Activated T-helper 2 cell treated with anti-CD3 and anti-CD28 coated beads, Interferon-gamma antibody, Interleukin-2, Interleukin-4, amounts not matched to agents 10 μg/mL and 5 μg/mL and 100 μg/mL, durations not matched to agents 14 hours and 24 hours and 36 hours (primary cell): ENCODE measurements around the gene CHST2. TPM values are rescaled to one million over a fixed set of nuclear protein-coding genes. Genes with fewer than 3 reads are reported as not detected.

ENCODE experiments used
- DNase-seq: peaks from one replicate; pipeline ENCODE4 v3.0.0; 2021; ENCODE audit warnings: low spot score
- H3K27ac Mint-ChIP-seq: one replicate; pipeline ENCODE4 v1.8.0; 2021; ENCODE audit warnings: mixed read lengths
- H3K27me3 Mint-ChIP-seq: one replicate; pipeline ENCODE4 v1.8.0; 2021; ENCODE audit warnings: low read depth, mixed read lengths
- H3K36me3 Mint-ChIP-seq: one replicate; pipeline ENCODE4 v1.8.0; 2021; ENCODE audit warnings: low read depth, mixed read lengths
- H3K4me1 Mint-ChIP-seq: one replicate; pipeline ENCODE4 v1.8.0; 2021; ENCODE audit warnings: low read depth, mixed read lengths
- H3K4me3 Mint-ChIP-seq: one replicate; pipeline ENCODE4 v1.8.0; 2021; ENCODE audit warnings: low read depth, mild to moderate bottlenecking, moderate library complexity, mixed read lengths
- H3K9me3 Mint-ChIP-seq: one replicate; pipeline ENCODE4 v1.8.0; 2021; ENCODE audit warnings: mixed read lengths
- intact Hi-C: fragments of 100-400 bp; cut with micrococcal nuclease; formaldehyde crosslinking; loops from one replicate; pipeline ENCODE4 v1.15.1; 2023
- total RNA-seq: library from RNA; stranded (reverse); gene quantifications from 2 replicates; pipeline ENCODE4 v1.2.3, GENCODE V29; 2022

CHST2 gene
- total RNA-seq, 1 donor from 2014 or later = 7.7 TPM

DNA sequence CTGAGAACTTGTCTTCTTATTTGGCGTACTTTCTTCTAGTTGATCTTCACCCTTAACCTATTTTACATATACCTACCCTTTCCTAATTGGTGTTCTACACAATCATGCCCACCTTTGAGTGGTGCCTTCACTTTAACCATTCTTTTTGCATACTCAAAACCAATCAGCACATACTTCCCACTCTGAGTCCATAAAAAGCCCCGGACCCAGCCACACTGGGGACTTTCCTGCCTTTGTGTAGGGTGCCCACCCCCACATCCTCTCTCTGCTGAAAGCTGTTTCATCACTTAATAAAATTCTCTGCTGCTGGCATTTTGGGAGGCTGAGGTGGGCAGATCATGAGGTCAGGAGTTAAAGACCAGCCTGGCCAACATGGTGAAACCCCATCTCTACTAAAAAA, 15.9 kb upstream of the CHST2 start:
- Mint-ChIP-seq H3K9me3 (peaks cover 26% of the 10 kb centered on the region), H3K4me3 (no peak overlapping the region), H3K27ac (no peak overlapping the region), H3K27me3 (peaks cover 17% of the 10 kb centered on the region), H3K36me3 (peaks cover 8% of the 10 kb centered on the region), H3K4me1 (no peaks in the 10 kb centered on the region)
- no peak for DNase-seq
- intact Hi-C loops = no loop called here

DNA sequence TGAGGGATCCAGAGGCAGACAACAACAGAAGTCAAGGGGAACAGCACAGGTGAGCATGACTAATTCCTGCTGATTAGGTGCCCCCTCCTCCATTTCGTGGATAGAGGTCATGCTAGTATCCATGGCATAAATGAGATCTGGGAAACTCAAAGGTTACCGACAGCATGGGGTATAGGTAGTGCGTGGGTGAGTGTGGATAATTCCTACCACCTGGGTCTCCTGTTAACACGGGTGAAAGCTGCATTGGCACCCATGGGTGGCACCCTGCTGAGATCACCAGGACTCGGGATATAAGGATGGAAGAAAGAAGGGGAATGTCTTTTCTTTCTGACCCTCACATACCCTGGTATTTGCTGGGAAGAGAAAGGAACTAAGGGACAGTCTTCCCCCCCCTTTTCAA, 14.4 kb upstream of the CHST2 start:
- Mint-ChIP-seq H3K4me3 (no peak overlapping the region), H3K9me3 (peaks cover 26% of the 10 kb centered on the region), H3K4me1 (no peaks in the 10 kb centered on the region), H3K27ac (no peak overlapping the region), H3K27me3 (peaks cover 8% of the 10 kb centered on the region), H3K36me3 (peaks cover 8% of the 10 kb centered on the region)
- DNase-seq = no peak
- intact Hi-C loops = no loop called here

DNA sequence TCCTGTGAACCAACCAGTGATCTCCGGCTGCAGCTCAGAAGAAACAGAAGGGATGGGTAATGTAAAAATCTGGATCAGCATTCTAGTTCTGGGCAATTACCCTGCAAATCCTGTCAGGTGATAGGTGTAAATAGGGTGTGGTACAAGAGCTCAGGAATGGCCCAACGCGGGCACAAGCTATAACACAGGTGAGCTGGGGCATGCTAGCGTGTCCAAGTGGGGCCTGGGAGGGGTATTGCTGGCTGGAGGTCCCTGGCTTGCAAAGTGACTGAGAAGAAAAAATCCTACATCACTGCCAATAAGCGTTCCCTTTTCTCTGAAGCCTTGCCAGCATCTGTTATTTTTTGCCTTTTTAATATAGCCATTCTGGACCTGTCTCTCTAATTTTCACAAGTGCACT, 9.7 kb upstream of the CHST2 start:
- Mint-ChIP-seq H3K4me3 (no peak overlapping the region), H3K36me3 (peaks cover 8% of the 10 kb centered on the region), H3K27me3 (peaks cover 12% of the 10 kb centered on the region), H3K9me3 (peaks cover 17% of the 10 kb centered on the region), H3K4me1 (no peaks in the 10 kb centered on the region), H3K27ac (no peak overlapping the region)
- no peak for DNase-seq
- intact Hi-C loops = no loop called here

DNA sequence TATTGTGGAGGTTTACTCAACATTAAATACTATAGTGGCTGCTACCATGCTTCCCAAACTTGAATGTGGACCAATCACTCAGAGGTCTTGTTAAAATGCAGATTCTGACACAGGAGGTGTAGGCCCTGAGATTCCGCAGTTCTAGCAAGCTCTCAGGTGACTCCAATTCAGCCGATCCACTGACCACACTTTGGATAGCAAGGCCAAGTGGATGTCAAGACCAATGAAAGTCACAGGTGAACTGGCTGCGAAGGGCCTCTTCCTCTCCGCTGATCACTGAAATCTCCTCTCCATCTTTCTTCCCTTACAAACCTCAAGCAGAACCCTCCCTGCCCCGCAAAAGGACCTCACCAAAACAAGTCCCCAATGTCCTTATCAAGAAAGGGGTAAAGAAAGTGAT, 9.2 kb upstream of the CHST2 start:
- Mint-ChIP-seq H3K4me3 (no peak overlapping the region), H3K27ac (no peak overlapping the region), H3K27me3 (peaks cover 12% of the 10 kb centered on the region), H3K9me3 (peaks cover 13% of the 10 kb centered on the region), H3K4me1 (no peaks in the 10 kb centered on the region), H3K36me3 (peaks cover 8% of the 10 kb centered on the region)
- DNase-seq = no peak
- intact Hi-C loops = no loop called here

DNA sequence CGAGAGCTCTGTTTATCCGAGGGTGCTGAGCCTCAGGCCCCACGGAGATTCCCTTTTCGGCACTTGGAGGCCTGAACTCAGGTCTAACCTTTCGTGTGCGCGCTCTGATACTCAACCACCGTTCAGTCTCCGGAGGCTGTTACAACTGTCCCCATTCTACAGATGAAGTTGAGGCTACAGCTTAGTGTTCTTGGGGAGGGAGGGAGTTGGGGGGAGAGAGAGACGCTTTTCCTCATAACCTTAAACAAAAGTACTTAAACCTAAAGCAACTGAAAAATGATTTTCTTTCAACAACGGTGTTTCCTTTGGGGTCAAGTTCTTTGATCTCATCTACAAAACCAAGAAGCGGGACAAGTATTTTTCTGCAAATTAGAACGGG, 952 bp upstream of the CHST2 start:
- Mint-ChIP-seq H3K4me1 (peaks cover 43% of the 10 kb centered on the region), H3K9me3 (no peaks in the 10 kb centered on the region), H3K27ac (peak overlapping the region; percentile 75), H3K27me3 (peaks cover 14% of the 10 kb centered on the region), H3K4me3 (peak overlapping the region; percentile 89), H3K36me3 (peaks cover 11% of the 10 kb centered on the region)
- intact Hi-C loops = loop anchor here (1.0 to 5.0 kb wide), 3 partner anchors 57 to 854 kb away; no protein-coding TSS in a partner anchor
- no peak for DNase-seq

DNA sequence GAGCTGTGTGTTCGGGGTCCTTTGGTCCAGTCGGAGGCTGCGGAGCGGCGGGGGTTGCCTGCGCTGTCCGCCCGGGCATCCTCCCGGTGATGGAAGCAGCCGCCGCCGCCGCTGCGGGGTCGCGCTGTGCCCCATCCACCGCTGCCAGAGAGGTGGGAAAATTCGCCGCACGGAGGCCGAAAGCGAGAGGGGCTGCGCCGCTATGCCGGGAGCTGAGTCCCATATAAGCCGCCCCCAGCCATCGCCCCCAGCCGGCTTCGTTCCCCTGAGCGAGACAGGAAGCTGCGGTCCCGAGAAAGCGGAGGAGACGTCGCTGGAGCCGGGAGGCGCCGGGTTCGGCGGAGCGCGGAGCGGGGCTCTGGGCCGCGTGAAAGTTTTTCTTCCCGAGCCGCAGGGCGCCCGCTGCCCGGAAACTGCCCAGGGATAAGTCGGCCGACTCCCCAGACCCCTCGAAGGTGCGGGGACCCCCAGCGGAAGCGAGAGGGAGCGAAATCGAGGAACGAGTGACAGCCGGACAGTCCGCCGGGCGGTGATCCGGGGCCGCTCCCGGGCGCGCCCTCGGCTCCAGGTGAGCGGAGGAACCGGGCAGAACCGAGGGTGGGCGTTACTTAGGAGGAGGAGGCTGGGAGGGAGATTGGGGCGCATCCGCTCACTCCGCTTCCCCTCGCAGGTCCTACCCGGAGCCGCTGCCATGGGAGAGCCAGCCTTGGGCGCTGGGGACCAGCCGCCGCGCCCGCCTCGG, 574 bp downstream of the CHST2 start:
- peak overlapping the region; percentile 68 for H3K27ac Mint-ChIP-seq
- DNase-seq = peak; percentile 36

DNA sequence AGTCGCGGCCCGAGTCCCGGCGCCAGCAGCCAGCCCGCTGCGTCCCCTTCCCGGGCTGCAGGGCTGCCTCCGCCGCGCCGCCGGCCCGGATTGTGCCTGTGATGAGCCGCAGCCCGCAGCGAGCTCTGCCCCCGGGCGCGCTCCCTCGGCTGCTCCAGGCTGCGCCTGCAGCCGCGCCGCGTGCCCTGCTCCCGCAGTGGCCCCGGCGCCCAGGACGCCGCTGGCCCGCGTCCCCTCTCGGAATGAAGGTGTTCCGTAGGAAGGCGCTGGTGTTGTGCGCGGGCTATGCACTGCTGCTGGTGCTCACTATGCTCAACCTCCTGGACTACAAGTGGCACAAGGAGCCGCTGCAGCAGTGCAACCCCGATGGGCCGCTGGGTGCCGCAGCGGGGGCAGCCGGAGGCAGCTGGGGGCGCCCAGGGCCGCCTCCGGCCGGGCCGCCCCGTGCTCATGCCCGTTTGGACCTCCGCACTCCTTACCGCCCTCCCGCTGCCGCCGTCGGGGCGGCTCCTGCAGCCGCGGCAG, 1.2 kb downstream of the CHST2 start:
- intact Hi-C loops = loop anchor here (1.0 to 5.0 kb wide), 8 partner anchors 87 to 554 kb away; partner anchors contain the start of gene U2SURP
- Mint-ChIP-seq H3K4me1 (peaks cover 53% of the 10 kb centered on the region), H3K36me3 (peaks cover 17% of the 10 kb centered on the region), H3K27me3 (peaks cover 10% of the 10 kb centered on the region), H3K4me3 (peak overlapping the region; percentile 63), H3K9me3 (no peaks in the 10 kb centered on the region), H3K27ac (no peak overlapping the region)
- peak; percentile 48 for DNase-seq

More for the DNA sequence above, 574 bp downstream of the CHST2 start:
- Mint-ChIP-seq H3K9me3 (no peaks in the 10 kb centered on the region), H3K36me3 (peaks cover 11% of the 10 kb centered on the region), H3K4me3 (peak overlapping the region; percentile 88), H3K4me1 (peaks cover 51% of the 10 kb centered on the region), H3K27me3 (peaks cover 10% of the 10 kb centered on the region)
- intact Hi-C loops = loop anchor here (1.0 to 5.0 kb wide), 10 partner anchors 59 to 852 kb away; partner anchors contain the start of gene U2SURP

DNA sequence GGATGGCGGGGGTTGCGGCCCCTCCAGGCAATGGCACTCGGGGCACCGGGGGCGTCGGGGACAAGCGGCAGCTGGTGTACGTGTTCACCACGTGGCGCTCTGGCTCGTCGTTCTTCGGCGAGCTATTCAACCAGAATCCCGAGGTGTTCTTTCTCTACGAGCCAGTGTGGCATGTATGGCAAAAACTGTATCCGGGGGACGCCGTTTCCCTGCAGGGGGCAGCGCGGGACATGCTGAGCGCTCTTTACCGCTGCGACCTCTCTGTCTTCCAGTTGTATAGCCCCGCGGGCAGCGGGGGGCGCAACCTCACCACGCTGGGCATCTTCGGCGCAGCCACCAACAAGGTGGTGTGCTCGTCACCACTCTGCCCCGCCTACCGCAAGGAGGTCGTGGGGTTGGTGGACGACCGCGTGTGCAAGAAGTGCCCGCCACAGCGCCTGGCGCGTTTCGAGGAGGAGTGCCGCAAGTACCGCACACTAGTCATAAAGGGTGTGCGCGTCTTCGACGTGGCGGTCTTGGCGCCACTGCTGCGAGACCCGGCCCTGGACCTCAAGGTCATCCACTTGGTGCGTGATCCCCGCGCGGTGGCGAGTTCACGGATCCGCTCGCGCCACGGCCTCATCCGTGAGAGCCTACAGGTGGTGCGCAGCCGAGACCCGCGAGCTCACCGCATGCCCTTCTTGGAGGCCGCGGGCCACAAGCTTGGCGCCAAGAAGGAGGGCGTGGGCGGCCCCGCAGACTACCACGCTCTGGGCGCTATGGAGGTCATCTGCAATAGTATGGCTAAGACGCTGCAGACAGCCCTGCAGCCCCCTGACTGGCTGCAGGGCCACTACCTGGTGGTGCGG, 1.9 kb downstream of the CHST2 start:
- H3K4me3 Mint-ChIP-seq = peak overlapping the region; percentile 63
- H3K36me3 Mint-ChIP-seq = peaks cover 22% of the 10 kb centered on the region
- intact Hi-C loops = loop anchor here (1.0 to 5.0 kb wide), 8 partner anchors 86 to 553 kb away; partner anchors contain the start of gene U2SURP
- no peak overlapping the region for H3K27ac Mint-ChIP-seq
- H3K27me3 Mint-ChIP-seq = peaks cover 10% of the 10 kb centered on the region
- H3K9me3 Mint-ChIP-seq = no peaks in the 10 kb centered on the region
- H3K4me1 Mint-ChIP-seq = peaks cover 54% of the 10 kb centered on the region
- peak; percentile 70 for DNase-seq

DNA sequence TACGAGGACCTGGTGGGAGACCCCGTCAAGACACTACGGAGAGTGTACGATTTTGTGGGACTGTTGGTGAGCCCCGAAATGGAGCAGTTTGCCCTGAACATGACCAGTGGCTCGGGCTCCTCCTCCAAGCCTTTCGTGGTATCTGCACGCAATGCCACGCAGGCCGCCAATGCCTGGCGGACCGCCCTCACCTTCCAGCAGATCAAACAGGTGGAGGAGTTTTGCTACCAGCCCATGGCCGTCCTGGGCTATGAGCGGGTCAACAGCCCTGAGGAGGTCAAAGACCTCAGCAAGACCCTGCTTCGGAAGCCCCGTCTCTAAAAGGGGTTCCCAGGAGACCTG, 2.5 kb downstream of the CHST2 start:
- Mint-ChIP-seq H3K36me3 (peaks cover 26% of the 10 kb centered on the region), H3K4me3 (no peak overlapping the region), H3K27me3 (peaks cover 10% of the 10 kb centered on the region), H3K9me3 (no peaks in the 10 kb centered on the region), H3K4me1 (peaks cover 49% of the 10 kb centered on the region), H3K27ac (no peak overlapping the region)
- intact Hi-C loops = loop anchor here (5.0 kb wide), 6 partner anchors 85 to 415 kb away; partner anchors contain the start of gene U2SURP
- DNase-seq = no peak

DNA sequence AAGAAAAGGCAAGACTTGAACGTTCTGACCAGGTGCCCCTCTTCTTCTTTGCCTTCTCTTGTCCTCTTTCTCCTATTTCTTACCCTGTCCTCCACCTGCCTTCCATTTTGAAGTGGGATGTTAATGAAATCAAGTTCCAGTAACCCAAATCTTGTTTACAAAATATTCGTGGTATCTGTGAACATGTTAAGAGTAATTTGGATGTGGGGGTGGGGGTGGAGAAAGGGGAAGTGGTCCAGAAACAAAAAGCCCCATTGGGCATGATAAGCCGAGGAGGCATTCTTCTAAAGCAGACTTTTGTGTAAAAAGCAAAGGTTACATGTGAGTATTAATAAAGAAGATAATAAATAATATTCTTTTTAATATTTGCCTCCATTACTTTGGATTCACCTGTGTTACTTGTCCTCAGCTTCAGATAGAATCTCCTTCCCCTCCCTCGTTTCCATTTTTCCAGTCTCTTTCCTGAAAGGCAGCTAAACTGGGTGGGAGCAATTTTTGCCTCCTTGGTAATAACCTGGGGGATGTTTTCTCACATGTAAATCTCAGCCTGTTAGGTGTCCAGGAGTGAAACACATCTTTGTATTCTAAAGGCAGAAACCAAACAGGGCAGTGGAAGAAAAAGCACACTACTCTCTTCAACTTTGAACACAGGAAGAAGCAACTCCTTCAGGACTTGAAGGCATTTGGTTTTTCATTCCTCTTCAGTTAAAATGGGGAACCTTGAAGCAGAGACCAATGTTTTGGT, 3.2 kb downstream of the CHST2 start:
- intact Hi-C loops = loop anchor here (1.0 to 5.0 kb wide), 7 partner anchors 43 to 415 kb away; partner anchors contain the start of gene U2SURP
- H3K4me1 Mint-ChIP-seq = peaks cover 45% of the 10 kb centered on the region
- peak overlapping the region; percentile 29 for H3K27ac Mint-ChIP-seq
- no peak for DNase-seq
- H3K9me3 Mint-ChIP-seq = no peaks in the 10 kb centered on the region
- peaks cover 7% of the 10 kb centered on the region for H3K27me3 Mint-ChIP-seq
- H3K4me3 Mint-ChIP-seq = peak overlapping the region; percentile 57
- H3K36me3 Mint-ChIP-seq = peaks cover 30% of the 10 kb centered on the region

DNA sequence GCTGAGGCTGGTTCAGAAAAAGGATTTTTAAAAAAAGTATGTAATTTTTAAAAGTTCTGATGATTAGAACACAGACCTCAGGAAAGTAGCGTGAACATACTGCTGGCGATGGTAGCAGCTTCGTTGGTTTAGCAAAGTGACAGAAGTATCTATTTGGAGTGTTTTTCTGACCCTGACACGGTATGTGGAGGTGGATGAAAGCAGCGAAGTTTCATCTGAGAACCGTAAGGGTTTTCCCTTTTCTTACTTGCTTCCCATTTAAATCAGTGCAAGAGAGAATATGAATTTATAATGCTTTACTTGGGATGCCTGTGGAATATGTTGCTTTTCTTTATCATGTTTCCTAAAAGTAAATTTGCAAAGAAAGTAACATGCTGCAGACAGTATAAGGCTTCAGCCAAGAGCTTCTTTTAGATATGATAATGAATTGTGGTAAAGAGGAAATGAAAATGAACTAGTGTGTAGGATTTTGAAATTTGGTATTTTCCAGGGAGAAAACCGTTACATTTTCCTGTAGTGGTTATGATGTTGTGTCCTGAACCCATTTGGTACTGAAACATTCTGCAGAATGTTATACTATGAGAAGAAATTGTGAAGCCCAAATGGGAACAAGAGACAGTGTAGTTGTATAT, 3.9 kb downstream of the CHST2 start:
- intact Hi-C loops = loop anchor here (1.0 to 5.0 kb wide), 7 partner anchors 42 to 414 kb away; partner anchors contain the start of gene U2SURP
- DNase-seq = no peak
- Mint-ChIP-seq H3K27ac (peak overlapping the region; percentile 31), H3K4me3 (peak overlapping the region; percentile 57), H3K27me3 (peaks cover 3% of the 10 kb centered on the region), H3K9me3 (no peaks in the 10 kb centered on the region), H3K36me3 (peaks cover 34% of the 10 kb centered on the region), H3K4me1 (peaks cover 44% of the 10 kb centered on the region)
